K562 (cell line): Measurements from ENCODE around the gene TRIM26. TPM values are rescaled to one million over a fixed set of nuclear protein-coding genes. Genes with fewer than 3 reads are reported as not detected.
A peak's percentile ranks its signal among the peaks of the same experiment; 100 is the strongest.

Source experiments
- BCL6 ChIP-seq: fragments of 250-450 bp; sonication (Bioruptor Pico); IDR thresholded peaks from 2 replicates; pipeline ENCODE4 v1.4.0; 2020
- CCAR2 ChIP-seq: fragments of 200-400 bp; formaldehyde crosslinking; IDR thresholded peaks from 2 replicates; pipeline ENCODE4 v1.6.1; 2017; ENCODE audit warnings: mild to moderate bottlenecking, low read depth, low read length
- EGR1 ChIP-seq: fragments of 450-650 bp; conservative IDR thresholded peaks from 2 replicates; pipeline ENCODE4 v1.6.1; 2017; ENCODE audit warnings: mild to moderate bottlenecking
- FOSL1 ChIP-seq: fragments of 200-800 bp; sonication (Bioruptor generic); conservative IDR thresholded peaks from 2 replicates; pipeline ENCODE4 v1.6.1; 2016; ENCODE audit warnings: missing genetic modification characterization, missing compliant biosample characterization
- FOXA1 ChIP-seq: fragments of 450-650 bp; IDR thresholded peaks from 2 replicates; pipeline ENCODE4 v1.6.1; 2016; ENCODE audit warnings: mild to moderate bottlenecking, borderline replicate concordance
- GATAD2B ChIP-seq: fragments of 450-650 bp; IDR thresholded peaks from 2 replicates; pipeline ENCODE4 v1.6.1; 2017; ENCODE audit warnings: mild to moderate bottlenecking, borderline replicate concordance
- HDAC3 ChIP-seq: fragments of 450-650 bp; IDR thresholded peaks from 2 replicates; pipeline ENCODE4 v1.6.1; 2018; ENCODE audit warnings: borderline replicate concordance, mild to moderate bottlenecking, moderate library complexity; ENCODE audit not compliant: partially characterized antibody
- MCM7 ChIP-seq, 2 experiments: fragments of 450-650 bp; IDR thresholded peaks; 2 replicates each; pipeline ENCODE4 v1.6.1; 2016 to 2018
- NR2C1 ChIP-seq, 2 experiments: fragments of 450-650 bp; IDR thresholded peaks; 2 replicates each; pipeline ENCODE4 v1.6.1; 2017; ENCODE audit warnings: mild to moderate bottlenecking in 2 of 2, antibody characterized with exemption in 1 of 2, inconsistent platforms in 1 of 2, missing compliant biosample characterization in 1 of 2, missing genetic modification characterization in 1 of 2
- POLR2AphosphoS2 ChIP-seq: IDR thresholded peaks from 2 replicates; pipeline ENCODE4 v1.6.1; 2012; ENCODE audit warnings: low read length, improper control_type of control experiment
- TGIF2 ChIP-seq: sonication (generic); formaldehyde crosslinking; IDR thresholded peaks from 2 replicates; pipeline ENCODE4 v1.8.1; 2022; ENCODE audit warnings: mild to moderate bottlenecking, missing genetic modification reagents, moderate library complexity
- ZNF436 ChIP-seq: fragments of 250-450, 450-650 bp; sonication (Bioruptor Pico); formaldehyde crosslinking; IDR thresholded peaks from 2 replicates; pipeline ENCODE4 v1.7.0; 2020; ENCODE audit warnings: mild to moderate bottlenecking
- ZNF57 ChIP-seq: fragments of 450-650 bp; formaldehyde crosslinking; IDR thresholded peaks from 2 replicates; pipeline ENCODE4 v1.4.0; 2020; ENCODE audit warnings: mild to moderate bottlenecking, moderate library complexity
- ZNF586 ChIP-seq: fragments of 450-650 bp; formaldehyde crosslinking; conservative IDR thresholded peaks from 2 replicates; pipeline ENCODE4 v1.4.0; 2020; ENCODE audit warnings: mild to moderate bottlenecking, moderate library complexity
- ZNF75A ChIP-seq: fragments of 450-650 bp; formaldehyde crosslinking; IDR thresholded peaks from 2 replicates; pipeline ENCODE4 v1.4.0; 2020; ENCODE audit warnings: mild to moderate bottlenecking
- polyA plus RNA-seq, 8 experiments: library from polyadenylated mRNA; depleted of rRNA in 4 of 8; stranded (reverse) in 5 of 8; unstranded in 3 of 8; fragments of >200 nt; fragmentation: Nextera tagmentation in 2 of 8; fragmentation: Illumina TruSeq in 1 of 8; extraction: Ambion mirVana in 2 of 8; extraction: Trizol in 1 of 8; gene quantifications; 2 replicates each; pipeline versions ENCODE4 v1.2.1 to v1.2.3, GENCODE V29; 2011 to 2014; ENCODE audit warnings: inconsistent platforms in 1 of 8, missing spikeins in 1 of 8
- total RNA-seq, 7 experiments: library from RNA; depleted of rRNA in 6 of 7; stranded (reverse); fragments of >200 nt in 6 of 7; fragmentation: Illumina TruSeq in 2 of 7; extraction: Trizol in 2 of 7; gene quantifications; 2 replicates each; pipeline versions ENCODE4 v1.2.1 to v1.2.3, GENCODE V29; 2011 to 2021; ENCODE audit warnings: low replicate concordance in 1 of 7
- TF ChIP-seq, protein P1 (sequence below): fragments of 450-650 bp; IDR thresholded peaks from 2 replicates; pipeline ENCODE4 v1.6.1; 2014; ENCODE audit warnings: low read depth, mild to moderate bottlenecking, moderate library complexity, borderline replicate concordance
- TF ChIP-seq, protein P2 (sequence below): fragments of 450-650 bp; IDR thresholded peaks from 2 replicates; pipeline ENCODE4 v1.7.0; 2016; ENCODE audit warnings: borderline replicate concordance

TRIM26 gene
- total and polyA plus RNA-seq, 9 of the 15 experiments (the other 6 are each of a cell fraction or from before 2014, with no cell fraction given) = 0.80 to 5.0 (median 2.8) TPM

DNA sequence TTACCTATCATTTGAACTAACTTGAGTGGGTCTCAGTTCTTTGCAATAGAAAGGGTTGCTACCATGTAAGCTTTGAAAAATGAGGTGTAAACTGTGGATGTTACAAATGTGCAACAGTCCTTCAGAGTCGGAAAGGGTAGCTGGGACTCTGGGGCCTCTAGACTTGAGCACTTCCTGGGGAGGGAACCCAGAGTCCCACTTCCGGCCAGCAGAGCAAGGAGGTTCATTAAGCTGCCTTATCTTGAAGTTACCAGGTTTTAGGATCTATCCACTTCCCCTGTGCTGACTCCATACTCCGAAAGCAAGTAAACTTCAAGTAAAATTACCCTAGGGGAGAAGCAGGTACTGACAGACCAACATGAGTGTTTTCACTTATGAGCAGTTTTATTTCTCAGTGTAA, 61.6 kb downstream of the TRIM26 start (continued):
- TF ChIP-seq, protein P1, sequence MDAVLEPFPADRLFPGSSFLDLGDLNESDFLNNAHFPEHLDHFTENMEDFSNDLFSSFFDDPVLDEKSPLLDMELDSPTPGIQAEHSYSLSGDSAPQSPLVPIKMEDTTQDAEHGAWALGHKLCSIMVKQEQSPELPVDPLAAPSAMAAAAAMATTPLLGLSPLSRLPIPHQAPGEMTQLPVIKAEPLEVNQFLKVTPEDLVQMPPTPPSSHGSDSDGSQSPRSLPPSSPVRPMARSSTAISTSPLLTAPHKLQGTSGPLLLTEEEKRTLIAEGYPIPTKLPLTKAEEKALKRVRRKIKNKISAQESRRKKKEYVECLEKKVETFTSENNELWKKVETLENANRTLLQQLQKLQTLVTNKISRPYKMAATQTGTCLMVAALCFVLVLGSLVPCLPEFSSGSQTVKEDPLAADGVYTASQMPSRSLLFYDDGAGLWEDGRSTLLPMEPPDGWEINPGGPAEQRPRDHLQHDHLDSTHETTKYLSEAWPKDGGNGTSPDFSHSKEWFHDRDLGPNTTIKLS = peak; percentile 23; the same call in 1 of the 2 replicates
- TF ChIP-seq BCL6 (CRISPR knock-in tag) = no peak
- no peak for TF ChIP-seq EGR1
- no peak for TF ChIP-seq CCAR2
- TF ChIP-seq MCM7 (IDR thresholded peaks at IDR 0.05) = no peak
- no peak for TF ChIP-seq POLR2AphosphoS2
- no peak for TF ChIP-seq GATAD2B
- TF ChIP-seq, protein P2, sequence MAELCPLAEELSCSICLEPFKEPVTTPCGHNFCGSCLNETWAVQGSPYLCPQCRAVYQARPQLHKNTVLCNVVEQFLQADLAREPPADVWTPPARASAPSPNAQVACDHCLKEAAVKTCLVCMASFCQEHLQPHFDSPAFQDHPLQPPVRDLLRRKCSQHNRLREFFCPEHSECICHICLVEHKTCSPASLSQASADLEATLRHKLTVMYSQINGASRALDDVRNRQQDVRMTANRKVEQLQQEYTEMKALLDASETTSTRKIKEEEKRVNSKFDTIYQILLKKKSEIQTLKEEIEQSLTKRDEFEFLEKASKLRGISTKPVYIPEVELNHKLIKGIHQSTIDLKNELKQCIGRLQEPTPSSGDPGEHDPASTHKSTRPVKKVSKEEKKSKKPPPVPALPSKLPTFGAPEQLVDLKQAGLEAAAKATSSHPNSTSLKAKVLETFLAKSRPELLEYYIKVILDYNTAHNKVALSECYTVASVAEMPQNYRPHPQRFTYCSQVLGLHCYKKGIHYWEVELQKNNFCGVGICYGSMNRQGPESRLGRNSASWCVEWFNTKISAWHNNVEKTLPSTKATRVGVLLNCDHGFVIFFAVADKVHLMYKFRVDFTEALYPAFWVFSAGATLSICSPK = no peak
- TF ChIP-seq FOSL1 = no peak
- no peak for TF ChIP-seq ZNF436
- TF ChIP-seq ZNF57 (CRISPR knock-in tag) = no peak
- no peak for TF ChIP-seq NR2C1 (IDR thresholded peaks at IDR 0.05)
- TF ChIP-seq NR2C1 (tag; IDR thresholded peaks at IDR 0.05) = no peak
- TF ChIP-seq TGIF2 (CRISPR knock-in tag) = no peak
- no peak for TF ChIP-seq ZNF586 (CRISPR knock-in tag)
- TF ChIP-seq FOXA1 = no peak
- no peak for TF ChIP-seq ZNF75A (CRISPR knock-in tag)
- no peak for TF ChIP-seq HDAC3
